ENCODE data around the gene UNKL.
"Not testable (repeated sequence)": the region's sequence is repeated elsewhere in the genome, so short reads cannot be mapped to it uniquely, and the experiment has no call there.

The UNKL gene

DNA sequence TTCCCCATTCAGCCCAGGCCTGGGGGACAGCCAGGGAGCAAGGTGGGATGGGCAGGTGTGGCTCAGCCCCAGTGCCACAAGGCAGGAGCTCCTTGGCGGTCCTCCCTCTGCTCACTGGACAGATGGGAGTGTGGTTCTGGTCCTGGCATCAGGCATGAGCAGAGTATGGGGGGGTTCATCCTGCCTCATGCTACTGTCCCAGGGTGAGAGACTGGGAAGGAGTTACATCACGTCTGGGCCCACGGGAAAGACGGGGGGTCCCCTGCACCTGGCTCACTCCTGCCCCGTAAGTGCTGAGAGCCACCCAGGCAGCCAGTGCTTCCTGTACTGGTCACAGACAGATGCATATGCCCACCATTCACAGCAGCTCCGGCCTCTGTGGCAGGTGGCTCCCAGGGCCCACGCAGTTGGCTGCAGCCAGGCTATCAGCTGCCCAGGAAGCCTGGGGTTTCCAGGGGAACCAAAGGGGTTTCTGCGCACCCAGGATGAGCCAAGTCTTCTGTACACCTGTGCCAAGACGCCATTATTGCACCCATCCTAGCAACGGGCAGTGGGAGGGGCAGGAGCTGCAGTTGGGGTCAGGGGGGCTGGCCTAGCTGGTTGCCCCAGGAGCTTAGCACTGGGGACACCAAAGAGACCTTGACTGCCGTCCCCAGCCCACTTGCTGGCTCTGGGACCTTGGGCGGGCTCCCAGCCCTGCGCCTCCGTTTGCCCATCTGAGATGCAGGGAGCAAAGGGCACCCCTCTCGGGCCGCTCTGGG is 79.1 kb downstream of the UNKL start:
- no peak for FAIRE-seq

DNA sequence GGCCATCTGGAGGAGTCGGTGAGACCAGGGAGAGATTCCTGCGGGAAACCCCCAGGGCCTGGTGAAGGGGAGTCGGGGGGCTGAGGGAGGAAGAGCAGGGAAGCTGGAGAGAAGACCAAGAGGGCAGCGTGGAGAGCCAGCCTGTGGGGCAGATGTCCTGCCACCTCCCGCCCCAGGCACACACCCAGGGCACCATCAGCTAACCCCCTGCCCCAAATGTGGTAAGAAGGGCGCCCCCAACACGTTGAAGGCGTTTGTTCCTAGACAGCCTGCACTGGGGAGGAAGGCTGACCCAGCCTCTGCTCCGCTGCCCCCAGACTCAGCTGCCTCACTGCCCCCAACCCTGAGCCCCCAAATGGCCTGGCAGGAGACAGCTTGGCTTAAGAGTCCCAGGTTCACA is 79.8 kb downstream of the UNKL start:
- no peak for FAIRE-seq

- FAIRE-seq = no peak
These were observed 80.4 kb downstream of the UNKL start for GRCh38 chr16:1333854-1334700.

DNA sequence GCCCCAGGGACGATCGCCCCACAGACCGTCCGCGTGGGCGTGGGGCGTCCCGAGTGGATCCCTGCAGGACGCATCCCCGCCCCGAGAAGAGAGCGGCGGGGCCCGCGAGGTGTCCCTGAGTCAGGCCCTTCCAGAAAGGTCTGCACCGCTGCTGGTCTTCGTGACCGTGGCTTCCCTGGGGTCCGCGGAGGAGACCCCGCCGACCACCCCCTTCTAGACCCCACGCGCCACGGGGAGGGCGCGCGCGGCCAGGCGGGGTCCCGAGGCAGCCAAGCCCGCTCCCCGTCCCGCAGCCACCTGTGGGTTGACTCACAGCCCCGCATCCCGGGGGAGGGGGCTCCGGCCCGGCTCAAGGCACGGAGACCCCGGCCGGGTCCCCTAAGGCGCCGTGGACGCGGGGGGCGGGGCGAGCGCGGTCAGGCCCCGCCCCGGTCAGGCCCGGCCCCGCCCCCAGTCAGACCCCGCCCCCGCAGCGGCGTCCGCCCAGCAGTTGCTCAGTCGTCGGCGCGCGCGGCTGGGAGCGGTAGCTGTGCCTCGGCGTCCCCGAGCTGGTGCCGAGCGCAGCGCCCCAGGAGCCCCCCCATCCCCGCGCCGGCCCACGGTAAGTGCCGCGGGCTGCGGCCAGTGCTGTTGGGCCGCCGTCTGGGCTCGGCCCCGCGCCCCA is 81.2 kb downstream of the UNKL start, which contains the start of gene BAIAP3:
TSS of gene BAIAP3 (plus strand) at position 497 of the 664 bp plus-strand sequence. CDS start 4,905 bp downstream, outside the sequence.
- FAIRE-seq = no peak

- no peak for FAIRE-seq
These were observed 81.8 kb downstream of the UNKL start for GRCh38 chr16:1332618-1333148.

GRCh38 chr16:1331712-1332617 is 82.5 kb downstream of the UNKL start:
- no peak for FAIRE-seq

- no peak for FAIRE-seq
These were observed 83.4 kb downstream of the UNKL start for GRCh38 chr16:1330931-1331711.

GRCh38 chr16:1330260-1330914 is 84.1 kb downstream of the UNKL start:
- no peak for FAIRE-seq

GRCh38 chr16:1328961-1329360 is 85.5 kb downstream of the UNKL start:
- not testable (repeated sequence) for FAIRE-seq

DNA sequence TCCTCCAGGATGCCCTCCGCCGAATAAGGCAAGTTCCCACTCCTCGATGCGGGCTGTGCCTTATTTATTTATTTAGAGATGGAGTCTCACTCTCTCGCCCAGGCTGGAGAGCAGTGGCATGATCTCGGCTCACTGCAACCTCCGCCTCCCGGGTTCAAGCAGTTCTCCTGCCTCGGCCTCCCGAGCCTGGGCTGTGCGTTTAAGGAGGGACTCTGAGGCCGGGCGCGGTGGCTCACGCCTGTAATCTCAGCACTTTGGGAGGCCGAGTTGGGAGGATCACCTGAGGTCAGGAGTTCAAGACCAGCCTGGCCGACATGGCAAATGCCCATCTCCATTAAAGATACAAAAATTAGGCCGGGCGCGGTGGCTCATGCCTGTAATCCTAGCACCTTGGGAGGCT is 86.4 kb downstream of the UNKL start:
- not testable (repeated sequence) for FAIRE-seq

GRCh38 chr16:1327619-1327947 is 86.9 kb downstream of the UNKL start:
- no peak for FAIRE-seq

GRCh38 chr16:1326946-1327618 is 87.4 kb downstream of the UNKL start:
- no peak for FAIRE-seq

DNA sequence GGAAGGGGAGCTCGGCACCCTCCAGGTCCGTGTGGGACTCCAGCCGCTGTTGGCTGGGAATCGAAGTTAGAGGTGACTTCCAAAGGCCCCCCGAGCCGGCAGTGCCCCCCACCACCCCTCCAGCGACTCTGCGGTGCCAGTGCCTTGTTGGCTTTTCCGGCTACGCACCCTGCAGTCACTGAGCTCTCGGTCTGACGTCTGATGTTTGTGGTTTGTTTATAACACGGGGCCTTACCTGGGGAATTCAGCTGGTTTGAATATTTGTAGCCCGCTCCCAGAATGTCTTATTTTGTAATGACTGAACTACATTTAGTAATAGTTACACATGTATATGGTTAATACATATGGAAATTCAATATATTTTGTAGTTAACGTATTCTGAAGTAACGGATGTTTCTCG is 88.1 kb downstream of the UNKL start:
- FAIRE-seq = no peak

DNA sequence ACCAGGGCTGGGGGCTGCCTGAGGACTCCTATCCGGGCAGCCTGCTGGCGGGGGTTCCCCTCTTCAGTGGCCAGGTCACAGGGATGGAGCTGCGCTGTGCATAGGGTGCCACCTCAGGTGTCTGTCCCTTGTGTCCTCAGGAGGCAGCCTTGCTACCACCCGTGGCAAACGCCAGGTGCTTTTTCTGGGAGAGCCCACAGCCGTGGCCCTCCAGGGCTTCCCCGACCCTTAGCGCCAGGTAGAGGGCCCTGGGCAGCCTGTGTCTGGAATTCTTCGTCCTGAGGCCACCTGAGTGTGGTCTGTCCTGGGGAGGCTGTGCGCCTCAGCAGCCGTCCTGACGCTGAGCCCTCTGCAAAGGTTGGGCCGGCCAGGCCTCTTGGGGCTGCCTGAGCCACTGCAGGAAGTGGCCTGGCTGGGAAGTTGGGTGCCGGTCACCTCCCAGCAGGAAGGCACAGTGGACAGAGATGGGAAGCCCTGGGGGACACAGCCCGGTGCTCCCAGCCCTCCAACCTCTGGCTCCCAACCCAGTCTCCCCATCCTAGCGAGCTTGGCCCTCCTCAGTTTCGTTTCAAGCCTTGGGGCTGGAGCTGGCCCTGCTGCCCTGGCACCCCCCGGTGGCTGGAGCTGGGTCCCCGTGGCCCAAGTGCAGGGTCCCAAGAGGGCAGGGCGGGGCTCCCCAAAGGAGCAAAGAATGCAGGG is 88.7 kb downstream of the UNKL start:
- no peak for FAIRE-seq

DNA sequence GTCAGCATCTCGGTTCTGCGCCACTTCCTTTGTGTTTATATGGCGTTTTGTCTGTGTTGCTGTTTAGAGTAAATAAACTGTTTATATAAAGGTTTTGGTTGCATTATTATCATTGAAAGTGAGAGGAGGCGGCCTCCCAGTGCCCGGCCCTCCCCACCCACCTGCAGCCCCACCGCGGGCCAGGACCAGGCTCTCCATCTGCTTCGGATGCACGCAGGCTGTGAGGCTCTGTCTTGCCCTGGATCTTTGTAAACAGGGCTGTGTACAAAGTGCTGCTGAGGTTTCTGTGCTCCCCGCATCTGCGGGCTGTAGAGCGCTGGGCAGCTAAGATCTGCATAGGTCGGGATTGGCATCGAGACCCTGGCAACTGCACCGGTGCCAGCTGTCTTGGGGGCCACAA is 89.2 kb downstream of the UNKL start:
- FAIRE-seq = no peak

DNA sequence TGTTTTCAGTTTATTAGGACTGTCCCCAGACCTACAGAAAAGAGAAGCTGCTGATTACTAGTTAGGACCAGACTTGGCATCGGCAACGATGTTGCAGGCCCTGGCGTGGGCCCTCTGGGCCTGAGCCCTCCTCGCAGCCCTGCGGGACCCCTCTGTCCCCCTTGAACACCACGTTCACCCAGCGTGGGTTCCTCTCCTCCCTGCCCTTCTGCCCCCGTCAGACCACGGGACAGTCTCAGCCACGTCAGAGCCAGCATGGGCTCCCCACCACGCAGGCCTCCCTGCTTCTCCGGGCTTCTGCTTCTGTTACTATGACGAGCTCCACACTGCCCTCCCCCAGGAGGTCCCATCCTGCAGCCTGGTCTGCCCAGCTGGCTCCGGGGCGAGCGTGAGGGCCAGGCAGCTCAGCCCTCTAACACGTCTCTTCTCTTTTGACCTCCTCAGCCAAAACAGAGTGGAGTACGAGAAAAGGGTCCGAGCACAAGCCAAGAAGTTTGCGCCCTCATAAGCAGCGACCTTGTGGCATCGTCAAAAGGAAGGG is 90.1 kb downstream of the UNKL start:
- FAIRE-seq = no peak

DNA sequence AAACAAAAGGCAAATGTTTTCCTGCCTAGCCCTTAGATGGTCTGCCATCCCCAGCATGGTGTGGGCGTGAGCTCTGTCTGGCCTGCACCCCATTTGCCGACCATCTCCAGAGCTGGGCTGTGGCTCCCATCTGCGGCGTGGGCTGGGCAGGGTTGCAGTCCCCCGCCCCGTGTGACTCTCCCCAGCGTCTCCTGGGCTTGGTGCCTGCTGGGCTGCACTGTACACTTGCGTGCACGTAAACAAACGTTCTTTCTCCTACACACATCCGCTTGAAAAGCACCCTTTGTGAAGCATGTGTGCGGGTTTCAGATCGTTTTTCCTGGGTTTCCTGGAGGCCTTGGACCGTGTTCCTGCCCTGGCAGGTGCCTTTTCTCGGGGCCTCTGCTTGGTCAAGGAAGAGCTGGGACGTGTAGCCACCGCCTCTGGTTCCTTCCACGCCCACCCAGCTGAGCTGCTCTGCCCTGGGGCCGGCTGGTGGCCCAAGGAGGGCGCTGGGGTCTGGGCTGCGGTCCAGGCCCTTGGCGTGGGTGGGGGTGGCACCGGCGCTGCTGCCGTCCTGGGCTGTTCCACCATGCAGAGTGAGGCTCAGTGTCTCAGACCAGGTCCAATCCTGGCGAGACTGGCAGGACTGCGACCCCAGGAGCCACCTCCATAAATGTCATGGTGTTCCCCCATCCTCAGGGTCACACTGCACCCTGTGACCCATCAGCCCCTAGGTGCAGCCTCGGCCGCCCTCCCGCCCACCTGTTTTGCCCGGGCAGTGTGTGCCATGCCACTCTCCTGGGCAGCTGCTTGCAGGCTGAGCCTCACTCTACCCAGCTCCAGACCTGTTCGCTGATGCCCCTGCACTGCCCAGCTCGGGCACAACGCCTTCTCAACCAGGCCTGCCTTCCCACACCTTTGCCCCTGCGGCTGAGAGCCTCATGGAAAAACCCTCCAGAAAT is 90.9 kb downstream of the UNKL start:
- FAIRE-seq = no peak

- FAIRE-seq = no peak
These were observed 92.1 kb downstream of the UNKL start for GRCh38 chr16:1322407-1322806.
